Epithelial cell of umbilical artery (primary cell): ENCODE results near the gene CEP162. TPM values are rescaled to one million over a fixed set of nuclear protein-coding genes. Genes with fewer than 3 reads are reported as not detected.

Experiments used
- total RNA-seq: library from RNA; depleted of rRNA; stranded (reverse); fragments of >200 nt; gene quantifications from 2 replicates; pipeline ENCODE4 v1.2.3, GENCODE V29; 2014

CEP162 gene
- 8.8 and 14.7 TPM in 2 replicates for total RNA-seq

GRCh38 chr6:84227434-84228197, at the start of gene CEP162:
Gene CEP162, minus strand, starts transcription at chr6:84227643. Its CDS starts 1,250 bp downstream, at chr6:84226393.

Other genes starting within 250 kb of the CEP162 start
- gene MRAP2, start 193.9 kb downstream of the CEP162 start, total RNA-seq, result 12.3 and 18.8 TPM in 2 replicates